WTC11 (cell line): ENCODE data around the gene ADCYAP1R1. TPM values are rescaled to one million over a fixed set of nuclear protein-coding genes. Genes with fewer than 3 reads are reported as not detected.

ENCODE experiments used
- ATAC-seq: fragments of 200-7000 bp; cut with Tn5 transposase; 2 replicates; pipeline ENCODE4 v1.10.0; 2021; ENCODE audit warnings: mild to moderate bottlenecking, moderate library complexity
- CTCF ChIA-PET: fragments of 300-600 bp; sonication (Branson Sonifier 250); formaldehyde crosslinking; loops from one replicate; lab custom pipeline; 2021; ENCODE audit warnings: antibody characterized with exemption; lab: Charles Lee
- POLR2A ChIA-PET: fragments of 350-600 bp; sonication (Branson Sonifier 250); formaldehyde crosslinking; loops from one replicate; lab custom pipeline; 2021; ENCODE audit warnings: antibody characterized with exemption; lab: Charles Lee
- DNase-seq: peaks from one replicate; pipeline ENCODE4 v3.0.0; 2021; ENCODE audit warnings: low spot score
- H3K27ac Mint-ChIP-seq: 2 replicates; pipeline ENCODE4 v1.8.0; 2021; ENCODE audit warnings: mixed read lengths
- H3K27me3 Mint-ChIP-seq: 2 replicates; pipeline ENCODE4 v1.8.0; 2021; ENCODE audit warnings: low read depth, mild to moderate bottlenecking, moderate library complexity, mixed read lengths
- H3K36me3 Mint-ChIP-seq: 2 replicates; pipeline ENCODE4 v1.8.0; 2021; ENCODE audit warnings: mixed read lengths
- H3K4me1 Mint-ChIP-seq: 2 replicates; pipeline ENCODE4 v1.8.0; 2022; ENCODE audit warnings: mixed read lengths
- H3K4me3 Mint-ChIP-seq: 2 replicates; pipeline ENCODE4 v1.8.0; 2021; ENCODE audit warnings: mild to moderate bottlenecking, moderate library complexity, mixed read lengths
- H3K9me3 Mint-ChIP-seq: 2 replicates; pipeline ENCODE4 v1.8.0; 2021; ENCODE audit warnings: mixed read lengths
- AFF4 ChIP-seq: sonication (generic); formaldehyde crosslinking; IDR thresholded peaks from 2 replicates; pipeline ENCODE4 v1.8.1; 2023; ENCODE audit warnings: mild to moderate bottlenecking, missing genetic modification reagents, borderline replicate concordance
- AR ChIP-seq: fragments of 250-450 bp; sonication (Bioruptor Pico); IDR thresholded peaks from 2 replicates; pipeline ENCODE4 v1.9.0; 2021; ENCODE audit warnings: mild to moderate bottlenecking
- ATF1 ChIP-seq: sonication (generic); formaldehyde crosslinking; IDR thresholded peaks from 2 replicates; pipeline ENCODE4 v1.8.1; 2023; ENCODE audit warnings: mild to moderate bottlenecking, moderate library complexity, missing genetic modification reagents
- CBFB ChIP-seq: sonication (generic); formaldehyde crosslinking; IDR thresholded peaks from 2 replicates; pipeline ENCODE4 v1.8.1; 2022; ENCODE audit warnings: mild to moderate bottlenecking, low read depth, missing genetic modification reagents
- CREM ChIP-seq: sonication (generic); formaldehyde crosslinking; IDR thresholded peaks from 2 replicates; pipeline ENCODE4 v1.8.1; 2022; ENCODE audit warnings: mild to moderate bottlenecking, missing genetic modification reagents, moderate library complexity
- E2F4 ChIP-seq: sonication (generic); formaldehyde crosslinking; IDR thresholded peaks from 2 replicates; pipeline ENCODE4 v1.8.1; 2022; ENCODE audit warnings: low read depth, mild to moderate bottlenecking, moderate library complexity, missing genetic modification reagents, borderline replicate concordance
- ERG ChIP-seq: fragments of 250-450 bp; sonication (Bioruptor Pico); IDR thresholded peaks from 2 replicates; pipeline ENCODE4 v1.8.0; 2021; ENCODE audit warnings: mild to moderate bottlenecking
- IRF1 ChIP-seq: sonication (generic); formaldehyde crosslinking; IDR thresholded peaks from 2 replicates; pipeline ENCODE4 v1.8.0; 2023; ENCODE audit warnings: missing genetic modification reagents
- IRF2 ChIP-seq: sonication (generic); formaldehyde crosslinking; IDR thresholded peaks from 2 replicates; pipeline ENCODE4 v1.8.0; 2022; ENCODE audit warnings: low read depth, missing genetic modification reagents, borderline replicate concordance
- KAT7 ChIP-seq: sonication (generic); formaldehyde crosslinking; IDR thresholded peaks from 2 replicates; pipeline ENCODE4 v1.8.1; 2023; ENCODE audit warnings: missing genetic modification reagents, mild to moderate bottlenecking, borderline replicate concordance
- MXD4 ChIP-seq: fragments of 250-450 bp; sonication (Bioruptor Pico); IDR thresholded peaks from 2 replicates; pipeline ENCODE4 v1.8.0; 2021; ENCODE audit warnings: mild to moderate bottlenecking, moderate library complexity, borderline replicate concordance
- NFYB ChIP-seq: sonication (generic); formaldehyde crosslinking; conservative IDR thresholded peaks from 2 replicates; pipeline ENCODE4 v1.8.0; 2022; ENCODE audit warnings: low read depth, missing genetic modification reagents
- RORB ChIP-seq: fragments of 250-450 bp; sonication (Bioruptor Pico); IDR thresholded peaks from 2 replicates; pipeline ENCODE4 v1.9.0; 2021; ENCODE audit warnings: mild to moderate bottlenecking
- SOX15 ChIP-seq: fragments of 250-450 bp; sonication (Bioruptor Pico); IDR thresholded peaks from 2 replicates; pipeline ENCODE4 v1.9.0; 2021; ENCODE audit warnings: mild to moderate bottlenecking
- SP1 ChIP-seq: sonication (generic); formaldehyde crosslinking; conservative IDR thresholded peaks from 2 replicates; pipeline ENCODE4 v1.8.1; 2022; ENCODE audit warnings: missing genetic modification reagents
- ZBTB21 ChIP-seq: sonication (generic); formaldehyde crosslinking; IDR thresholded peaks from 2 replicates; pipeline ENCODE4 v1.8.1; 2023; ENCODE audit warnings: mild to moderate bottlenecking, missing genetic modification reagents, borderline replicate concordance
- ZBTB43 ChIP-seq: sonication (generic); formaldehyde crosslinking; IDR thresholded peaks from 2 replicates; pipeline ENCODE4 v1.8.1; 2023; ENCODE audit warnings: mild to moderate bottlenecking, missing genetic modification reagents
- ZNF138 ChIP-seq: sonication (generic); formaldehyde crosslinking; conservative IDR thresholded peaks from 2 replicates; pipeline ENCODE4 v1.8.1; 2022; ENCODE audit warnings: mild to moderate bottlenecking, moderate library complexity, missing genetic modification reagents
- ZNF219 ChIP-seq: sonication (generic); formaldehyde crosslinking; IDR thresholded peaks from 2 replicates; pipeline ENCODE4 v1.8.0; 2023; ENCODE audit warnings: missing genetic modification reagents, mild to moderate bottlenecking, borderline replicate concordance
- ZSCAN18 ChIP-seq: fragments of 250-450 bp; sonication (Bioruptor Pico); IDR thresholded peaks from 2 replicates; pipeline ENCODE4 v2.1.2; 2022; ENCODE audit warnings: mild to moderate bottlenecking, moderate library complexity
- total RNA-seq: library from RNA; stranded (reverse); gene quantifications from 3 replicates; pipeline ENCODE4 v1.2.3, GENCODE V29; 2021

ADCYAP1R1 gene
- total RNA-seq, 1 experiment from 2014 or later = 9.9 TPM

- TF ChIP-seq AR (CRISPR knock-in tag) (no peak), KAT7 (CRISPR knock-in tag) (no peak), ATF1 (CRISPR knock-in tag) (no peak), ZBTB43 (CRISPR knock-in tag) (no peak), ZNF138 (CRISPR knock-in tag) (no peak), IRF2 (CRISPR knock-in tag) (no peak), IRF1 (CRISPR knock-in tag) (no peak), CBFB (CRISPR knock-in tag) (no peak), SP1 (CRISPR knock-in tag) (no peak), MXD4 (no peak), SOX15 (CRISPR knock-in tag) (no peak)
These were observed 30.3 kb downstream of the ADCYAP1R1 start (continued) for GRCh38 chr7:31082447-31082846.

GRCh38 chr7:31083210-31083786 is 31.2 kb downstream of the ADCYAP1R1 start:
- Mint-ChIP-seq H3K27ac (no peak overlapping the region), H3K27me3 (no peaks in the 10 kb centered on the region), H3K36me3 (peaks cover 5% of the 10 kb centered on the region; the same call in 1 of the 2 replicates), H3K9me3 (no peaks in the 10 kb centered on the region), H3K4me3 (no peak overlapping the region), H3K4me1 (peaks cover 13% of the 10 kb centered on the region)
- DNase-seq = no peak
- no peak for ATAC-seq
- POLR2A ChIA-PET = interaction anchor here (1.1 kb wide), 1 partner anchor 100 kb away, joined by 3 read pairs; no protein-coding TSS in a partner anchor
- CTCF ChIA-PET = interaction anchor here (2.2 kb wide), 1 partner anchor 39 kb away, joined by 5 read pairs; no protein-coding TSS in a partner anchor
- TF ChIP-seq ERG (CRISPR knock-in tag) (no peak), IRF2 (CRISPR knock-in tag) (no peak), ZNF219 (CRISPR knock-in tag) (no peak), ZBTB21 (CRISPR knock-in tag) (no peak), NFYB (CRISPR knock-in tag) (no peak), CREM (CRISPR knock-in tag) (no peak), AFF4 (CRISPR knock-in tag) (no peak), RORB (CRISPR knock-in tag) (no peak), E2F4 (no peak), ZSCAN18 (CRISPR knock-in tag) (no peak)
